GM08714 (cell line): ENCODE measurements around the gene GNB5.

ENCODE experiments used
- H3K4me3 ChIP-seq: fragments of 200-500 bp; sonication (Bioruptor generic); 2 replicates; pipeline ENCODE4 v1.5.1; 2014; ENCODE audit warnings: mild to moderate bottlenecking, low read length, inconsistent platforms
- ZNF274 ChIP-seq: IDR thresholded peaks from 2 replicates; pipeline ENCODE4 v1.6.1; 2012; ENCODE audit warnings: mild to moderate bottlenecking, low read depth, low read length

The GNB5 gene

GRCh38 chr15:52111517-52112202, 79.5 kb downstream of the GNB5 start:
- peak overlapping the region; percentile 45; the same call in 1 of the 2 replicates for H3K4me3 ChIP-seq

GRCh38 chr15:52109559-52110451, 81.4 kb downstream of the GNB5 start:
- peak overlapping the region; percentile 26; the same call in 1 of the 2 replicates for H3K4me3 ChIP-seq
- TF ChIP-seq ZNF274, result no peak

More at GRCh38 chr15:52111517-52112202, 79.5 kb downstream of the GNB5 start:
- no peak for TF ChIP-seq ZNF274

- no peak for TF ChIP-seq ZNF274
- H3K4me3 ChIP-seq, result no peak overlapping the region
These were observed 84.0 kb downstream of the GNB5 start for GRCh38 chr15:52107238-52107637.

- no peak overlapping the region for H3K4me3 ChIP-seq
- TF ChIP-seq ZNF274, result no peak
These were observed 84.6 kb downstream of the GNB5 start for GRCh38 chr15:52106641-52107040.

GRCh38 chr15:52105846-52106245, 85.3 kb downstream of the GNB5 start:
- TF ChIP-seq ZNF274, result no peak
- H3K4me3 ChIP-seq, result no peak overlapping the region

- no peak for TF ChIP-seq ZNF274
- H3K4me3 ChIP-seq, result no peak overlapping the region
These were observed 86.6 kb downstream of the GNB5 start for GRCh38 chr15:52104532-52105004.

GRCh38 chr15:52103217-52104207, 87.7 kb downstream of the GNB5 start:
- no peak overlapping the region for H3K4me3 ChIP-seq
- TF ChIP-seq ZNF274, result no peak

GRCh38 chr15:52102463-52102862, 88.7 kb downstream of the GNB5 start:
- TF ChIP-seq ZNF274, result no peak
- no peak overlapping the region for H3K4me3 ChIP-seq

- no peak for TF ChIP-seq ZNF274
- H3K4me3 ChIP-seq, result no peak overlapping the region
These were observed 89.5 kb downstream of the GNB5 start for GRCh38 chr15:52101542-52102323.

- H3K4me3 ChIP-seq, result no peak overlapping the region
- TF ChIP-seq ZNF274, result no peak
These were observed 90.3 kb downstream of the GNB5 start for GRCh38 chr15:52100807-52101442.

- no peak overlapping the region for H3K4me3 ChIP-seq
- TF ChIP-seq ZNF274, result no peak
These were observed 91.4 kb downstream of the GNB5 start for GRCh38 chr15:52099651-52100272.

GRCh38 chr15:52098323-52098722, 92.9 kb downstream of the GNB5 start:
- no peak for TF ChIP-seq ZNF274
- no peak overlapping the region for H3K4me3 ChIP-seq
